Measurements from ENCODE around the gene CCDC15.

CCDC15 gene

GRCh38 chr11:124953753-124954589, at the start of gene CCDC15:
Gene CCDC15 (plus strand): TSS chr11:124954202. CDS start chr11:124954733, 531 bp downstream.
- in situ Hi-C loops (cut with MboI; ENCODE audit: low pct_unique_long_range_greater_than_20kb, low sequenced_read_pairs, unreplicated experiment): loop anchor here (25.0 kb wide), 1 partner anchor 383 kb away; no protein-coding TSS in a partner anchor
- peak; percentile 88 for DNase-seq (ENCODE audit: low spot score)
- TF ChIP-seq CTCF (IDR thresholded peaks at IDR 0.05; ENCODE audit: extremely low read depth, insufficient read depth, missing control alignments): no peak

GRCh38 chr11:124915541-124916369, 38.2 kb upstream of the CCDC15 start:
- TF ChIP-seq CTCF (IDR thresholded peaks at IDR 0.05; ENCODE audit: extremely low read depth, insufficient read depth, missing control alignments): no peak
- in situ Hi-C loops (cut with MboI; ENCODE audit: low pct_unique_long_range_greater_than_20kb, low sequenced_read_pairs, unreplicated experiment): no loop called here
- no peak for DNase-seq (ENCODE audit: low spot score)

GRCh38 chr11:124916370-124916710, 37.7 kb upstream of the CCDC15 start:
- in situ Hi-C loops (cut with MboI; ENCODE audit: low pct_unique_long_range_greater_than_20kb, low sequenced_read_pairs, unreplicated experiment): no loop called here
- TF ChIP-seq CTCF (IDR thresholded peaks at IDR 0.05; ENCODE audit: extremely low read depth, insufficient read depth, missing control alignments): no peak
- no peak for DNase-seq (ENCODE audit: low spot score)

- no peak for TF ChIP-seq CTCF (IDR thresholded peaks at IDR 0.05; ENCODE audit: extremely low read depth, insufficient read depth, missing control alignments)
- in situ Hi-C loops (cut with MboI; ENCODE audit: low pct_unique_long_range_greater_than_20kb, low sequenced_read_pairs, unreplicated experiment): no loop called here
- no peak for DNase-seq (ENCODE audit: low spot score)
These were observed 36.8 kb upstream of the CCDC15 start for GRCh38 chr11:124917115-124917637.

GRCh38 chr11:124918950-124919349, 35.1 kb upstream of the CCDC15 start, which contains the start of gene HEPN1:
Gene HEPN1 (plus strand): TSS chr11:124919250.
- no peak for TF ChIP-seq CTCF (IDR thresholded peaks at IDR 0.05; ENCODE audit: extremely low read depth, insufficient read depth, missing control alignments)
- in situ Hi-C loops (cut with MboI; ENCODE audit: low pct_unique_long_range_greater_than_20kb, low sequenced_read_pairs, unreplicated experiment): no loop called here
- no peak for DNase-seq (ENCODE audit: low spot score)

- in situ Hi-C loops (cut with MboI; ENCODE audit: low pct_unique_long_range_greater_than_20kb, low sequenced_read_pairs, unreplicated experiment): no loop called here
- DNase-seq (ENCODE audit: low spot score): no peak
- no peak for TF ChIP-seq CTCF (IDR thresholded peaks at IDR 0.05; ENCODE audit: extremely low read depth, insufficient read depth, missing control alignments)
These were observed 34.1 kb upstream of the CCDC15 start for GRCh38 chr11:124919898-124920297.
